ENCODE results near the gene FBXO42. TPM values are rescaled to one million over a fixed set of nuclear protein-coding genes. Genes with fewer than 3 reads are reported as not detected.

The FBXO42 gene
- total and polyA plus RNA-seq, 8 donors = 7.4 to 11.9 (median 9.7) TPM

DNA sequence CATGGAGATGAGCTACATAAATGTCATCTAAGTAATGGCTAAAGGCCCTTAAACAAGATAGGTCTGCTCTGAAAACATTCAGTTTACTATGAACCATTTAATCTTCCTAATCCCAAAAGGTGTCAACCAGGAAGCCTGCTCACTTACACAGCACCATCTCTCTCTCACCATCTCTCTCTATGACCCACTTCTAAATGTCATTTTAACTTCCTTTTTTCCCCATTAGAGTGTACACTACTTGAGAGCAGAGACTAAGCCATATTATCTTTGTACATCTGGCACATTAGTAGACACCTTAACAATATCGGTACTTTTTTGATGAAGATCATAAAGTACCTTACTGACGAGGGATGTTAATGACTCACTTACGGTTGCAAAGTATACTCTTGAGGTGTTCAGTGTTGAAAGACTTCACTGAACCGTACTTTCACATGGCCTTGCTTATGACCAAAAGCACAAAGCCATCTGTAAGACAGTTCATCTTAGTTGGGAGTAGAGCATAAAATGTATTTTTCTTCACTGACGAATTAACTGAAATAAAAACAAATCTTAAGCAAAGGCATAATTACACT lies 25.4 kb downstream of the FBXO42 start:
- ATAC-seq (peak in 2 of 4 donors; percentile 30 to 47), DNase-seq (no peak), FAIRE-seq (no peak)
- Histone ChIP-seq H3K27ac (no peak overlapping the region), H3K36me3 (no peaks in the 10 kb centered on the region), H3K9me3 (no peaks in the 10 kb centered on the region), H3K4me3 (no peak overlapping the region), H3K27me3 (no peaks in the 10 kb centered on the region), H3K4me1 (peaks cover 0 to 5% (median 4%) of the 10 kb centered on the region in 3 donors)
- TF ChIP-seq, protein P1, sequence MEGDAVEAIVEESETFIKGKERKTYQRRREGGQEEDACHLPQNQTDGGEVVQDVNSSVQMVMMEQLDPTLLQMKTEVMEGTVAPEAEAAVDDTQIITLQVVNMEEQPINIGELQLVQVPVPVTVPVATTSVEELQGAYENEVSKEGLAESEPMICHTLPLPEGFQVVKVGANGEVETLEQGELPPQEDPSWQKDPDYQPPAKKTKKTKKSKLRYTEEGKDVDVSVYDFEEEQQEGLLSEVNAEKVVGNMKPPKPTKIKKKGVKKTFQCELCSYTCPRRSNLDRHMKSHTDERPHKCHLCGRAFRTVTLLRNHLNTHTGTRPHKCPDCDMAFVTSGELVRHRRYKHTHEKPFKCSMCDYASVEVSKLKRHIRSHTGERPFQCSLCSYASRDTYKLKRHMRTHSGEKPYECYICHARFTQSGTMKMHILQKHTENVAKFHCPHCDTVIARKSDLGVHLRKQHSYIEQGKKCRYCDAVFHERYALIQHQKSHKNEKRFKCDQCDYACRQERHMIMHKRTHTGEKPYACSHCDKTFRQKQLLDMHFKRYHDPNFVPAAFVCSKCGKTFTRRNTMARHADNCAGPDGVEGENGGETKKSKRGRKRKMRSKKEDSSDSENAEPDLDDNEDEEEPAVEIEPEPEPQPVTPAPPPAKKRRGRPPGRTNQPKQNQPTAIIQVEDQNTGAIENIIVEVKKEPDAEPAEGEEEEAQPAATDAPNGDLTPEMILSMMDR (IDR thresholded peaks at IDR 0.05) = no peak
- intact Hi-C loops (cut with DNase I) = no loop called here
- 86 to 87% methylated on average over 5 of the region's 5 CpGs for WGBS, 2 donors

DNA sequence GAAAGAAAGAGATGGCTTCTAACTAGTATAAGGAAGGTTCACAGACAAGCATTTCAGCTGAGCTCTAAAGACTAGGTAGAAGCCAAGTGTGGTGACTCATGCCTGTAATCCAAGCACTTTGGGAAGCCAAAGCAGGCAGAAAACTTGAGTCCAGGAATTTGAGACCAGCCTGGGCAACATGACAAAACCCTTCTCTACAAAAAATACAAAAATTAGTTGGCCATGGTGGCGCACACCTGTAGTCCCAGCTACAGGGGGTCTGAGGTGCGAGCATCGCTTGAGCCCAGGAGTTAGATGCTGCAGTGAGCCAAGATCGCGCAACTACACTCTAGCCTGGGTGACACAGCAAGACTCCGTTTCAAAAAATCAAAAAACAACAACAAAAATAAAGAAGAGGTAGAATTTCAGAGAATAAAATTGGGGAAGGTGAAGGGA lies 27.8 kb downstream of the FBXO42 start:
- peak; percentile 64 to 80 (median 74) for ATAC-seq
- intact Hi-C loops (cut with DNase I) = no loop called here
- FAIRE-seq = no peak
- no peak overlapping the region for H3K4me3 ChIP-seq
- H3K36me3 ChIP-seq = no peaks in the 10 kb centered on the region
- no peak overlapping the region for H3K27ac ChIP-seq
- H3K4me1 ChIP-seq = peaks cover 0 to 9% (median 5%) of the 10 kb centered on the region in 3 donors
- no peaks in the 10 kb centered on the region for H3K27me3 ChIP-seq
- H3K9me3 ChIP-seq = no peaks in the 10 kb centered on the region
- DNase-seq = peak in 1 of 6 donors; percentile 42
- 97 to 99% methylated on average over 6 of the region's 6 CpGs for WGBS, 2 donors
- TF ChIP-seq, protein P1 (IDR thresholded peaks at IDR 0.05) = no peak

DNA sequence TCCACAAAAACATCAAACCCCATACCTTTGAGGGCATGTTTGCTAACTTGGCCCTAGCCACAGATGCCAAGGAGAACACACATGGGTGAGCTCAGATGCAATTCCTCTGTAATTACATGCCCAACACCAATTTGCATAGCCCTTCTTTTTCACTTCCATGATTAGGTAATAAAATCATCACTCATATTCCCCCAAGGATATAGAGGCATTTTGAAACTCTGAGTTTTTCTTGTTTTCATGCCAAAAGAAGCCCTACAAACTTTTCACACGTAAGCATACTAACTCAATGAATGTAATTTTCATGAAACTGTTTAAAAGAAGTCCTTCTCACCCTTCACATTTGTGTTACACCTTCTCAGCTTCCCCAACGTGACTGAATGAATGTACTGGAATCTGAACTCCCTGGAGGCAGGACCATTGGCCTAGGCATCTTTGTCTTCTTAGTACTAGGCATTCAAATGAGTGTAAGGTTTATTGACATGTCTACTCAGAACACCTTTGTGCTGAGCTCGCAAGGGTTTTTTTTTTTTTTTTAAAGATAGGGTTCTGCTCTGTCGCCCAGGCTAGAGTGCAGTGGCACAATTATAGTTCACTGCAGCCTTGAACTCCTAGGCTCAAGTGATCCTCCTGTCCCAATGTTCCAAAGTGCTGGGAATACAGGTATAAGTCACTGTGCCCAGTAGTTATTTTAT lies 31.0 kb downstream of the FBXO42 start:
- TF ChIP-seq, protein P1 (IDR thresholded peaks at IDR 0.05) = no peak
- intact Hi-C loops (cut with DNase I) = no loop called here
- 67 to 68% methylated on average over 4 of the region's 4 CpGs for WGBS, 2 donors
- FAIRE-seq (no peak), ATAC-seq (no peak), DNase-seq (no peak)
- no peaks in the 10 kb centered on the region for H3K36me3 ChIP-seq
- H3K9me3 ChIP-seq = no peaks in the 10 kb centered on the region
- peaks cover 0 to 14% (median 5%) of the 10 kb centered on the region in 3 donors for H3K4me1 ChIP-seq
- no peaks in the 10 kb centered on the region for H3K27me3 ChIP-seq
- no peak overlapping the region for H3K4me3 ChIP-seq
- no peak overlapping the region for H3K27ac ChIP-seq

DNA sequence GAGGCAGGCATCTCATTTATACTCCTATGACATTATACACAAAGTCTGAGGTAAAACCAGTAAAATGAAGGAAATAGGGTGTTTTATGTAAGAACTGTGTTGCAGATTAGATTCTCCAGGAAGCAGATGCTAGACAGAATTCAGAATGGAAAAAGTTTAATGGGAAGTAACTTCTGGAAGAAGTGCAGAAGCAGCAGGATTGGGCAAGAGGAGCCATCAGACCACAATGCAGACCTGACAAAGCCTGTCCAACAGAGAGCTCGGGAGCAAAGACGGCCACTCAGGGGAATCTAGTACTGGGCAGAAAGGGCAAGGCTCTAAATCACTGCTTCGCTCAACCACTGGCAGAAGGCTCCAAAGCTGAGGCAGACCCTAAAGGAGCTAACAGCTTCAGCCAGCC lies 33.7 kb downstream of the FBXO42 start:
- ATAC-seq = peak in 3 of 4 donors; percentile 26 to 72 (median 54)
- intact Hi-C loops (cut with DNase I) = no loop called here
- no peak overlapping the region for H3K4me3 ChIP-seq
- H3K4me1 ChIP-seq = peaks cover 0 to 23% (median 12%) of the 10 kb centered on the region in 3 donors
- H3K36me3 ChIP-seq = no peaks in the 10 kb centered on the region
- H3K27me3 ChIP-seq = no peaks in the 10 kb centered on the region
- H3K27ac ChIP-seq = no peak overlapping the region
- no peak for FAIRE-seq
- DNase-seq = no peak
- TF ChIP-seq, protein P1 (IDR thresholded peaks at IDR 0.05) = no peak
- no peaks in the 10 kb centered on the region for H3K9me3 ChIP-seq
- WGBS, 2 donors = 77 to 85% methylated on average over 3 of the region's 3 CpGs

DNA sequence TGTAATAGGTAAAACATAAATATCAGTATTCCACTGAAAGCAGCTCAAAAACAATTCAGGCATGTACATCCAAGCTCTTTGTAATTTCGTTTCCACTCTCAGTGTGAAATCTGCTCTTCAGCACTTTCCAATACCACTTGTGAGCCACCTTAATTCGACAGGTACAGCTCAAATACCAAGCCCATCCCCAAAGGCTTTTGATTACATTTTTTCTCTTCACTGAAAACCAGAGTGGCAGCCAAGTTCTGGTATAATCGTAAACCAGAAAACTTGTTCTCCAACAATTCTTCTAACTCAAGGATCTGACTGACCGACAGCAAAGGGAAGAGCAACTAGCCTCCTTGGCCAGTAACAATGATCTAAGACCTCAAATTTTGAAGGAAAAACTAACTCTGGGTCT lies 36.8 kb downstream of the FBXO42 start:
- Histone ChIP-seq H3K4me3 (no peak overlapping the region), H3K27me3 (no peaks in the 10 kb centered on the region), H3K4me1 (peaks cover 0 to 17% (median 12%) of the 10 kb centered on the region in 3 donors), H3K27ac (peak overlapping the region in 3 of 4 donors; percentile 23 to 56 (median 23)), H3K9me3 (no peaks in the 10 kb centered on the region), H3K36me3 (peaks cover 0 to 15% (median 0%) of the 10 kb centered on the region in 3 donors)
- intact Hi-C loops (cut with DNase I) = no loop called here
- TF ChIP-seq, protein P1 (IDR thresholded peaks at IDR 0.05) = no peak
- FAIRE-seq (no peak), DNase-seq (no peak), ATAC-seq (peak; percentile 40 to 71 (median 58))
- WGBS, 2 donors = 24 to 27% methylated on average over 4 of the region's 4 CpGs

Measured in pancreas (tissue), 10 donors.